ENCODE data around the gene ZIM2. TPM values are rescaled to one million over a fixed set of nuclear protein-coding genes. Genes with fewer than 3 reads are reported as not detected.

Gene ZIM2
- total RNA-seq, 1 experiment from 2014 or later = not detected

- ChIA-PET CTCF (no interaction called here), POLR2A (no interaction called here)
- no peak overlapping the region for H3K4me3 Mint-ChIP-seq (ENCODE audit: unreplicated experiment)
- DNase-seq (ENCODE audit: unreplicated experiment) = no peak
- H3K27me3 Mint-ChIP-seq (ENCODE audit: insufficient read depth, unreplicated experiment) = no peaks in the 10 kb centered on the region
- no peaks in the 10 kb centered on the region for H3K4me1 Mint-ChIP-seq (ENCODE audit: insufficient read depth, unreplicated experiment)
- no peak overlapping the region for H3K27ac Mint-ChIP-seq (ENCODE audit: low read depth, unreplicated experiment)
- BruUV-seq (replicated peaks) = no TSS peak
- TF ChIP-seq CTCF (IDR thresholded peaks at IDR 0.05; ENCODE audit: unreplicated experiment) = no peak
- intact Hi-C loops (cut with micrococcal nuclease) = no loop called here
- peaks cover 47% of the 10 kb centered on the region for H3K9me3 Mint-ChIP-seq (ENCODE audit: unreplicated experiment)
- no peaks in the 10 kb centered on the region for H3K36me3 Mint-ChIP-seq (ENCODE audit: insufficient read depth, unreplicated experiment)
These were observed 21.4 kb downstream of the ZIM2 start for GRCh38 chr19:56819166-56819565.

- no peak for TF ChIP-seq CTCF (IDR thresholded peaks at IDR 0.05; ENCODE audit: unreplicated experiment)
- ChIA-PET CTCF (no interaction called here), POLR2A (no interaction called here)
- Mint-ChIP-seq H3K36me3 (ENCODE audit: insufficient read depth, unreplicated experiment) (no peaks in the 10 kb centered on the region), H3K27ac (ENCODE audit: low read depth, unreplicated experiment) (no peak overlapping the region), H3K9me3 (ENCODE audit: unreplicated experiment) (peaks cover 50% of the 10 kb centered on the region), H3K27me3 (ENCODE audit: insufficient read depth, unreplicated experiment) (no peaks in the 10 kb centered on the region), H3K4me3 (ENCODE audit: unreplicated experiment) (no peak overlapping the region), H3K4me1 (ENCODE audit: insufficient read depth, unreplicated experiment) (no peaks in the 10 kb centered on the region)
- no peak for DNase-seq (ENCODE audit: unreplicated experiment)
- BruUV-seq (replicated peaks) = no TSS peak
- intact Hi-C loops (cut with micrococcal nuclease) = no loop called here
These were observed 25.9 kb downstream of the ZIM2 start for GRCh38 chr19:56814656-56815055.

DNA sequence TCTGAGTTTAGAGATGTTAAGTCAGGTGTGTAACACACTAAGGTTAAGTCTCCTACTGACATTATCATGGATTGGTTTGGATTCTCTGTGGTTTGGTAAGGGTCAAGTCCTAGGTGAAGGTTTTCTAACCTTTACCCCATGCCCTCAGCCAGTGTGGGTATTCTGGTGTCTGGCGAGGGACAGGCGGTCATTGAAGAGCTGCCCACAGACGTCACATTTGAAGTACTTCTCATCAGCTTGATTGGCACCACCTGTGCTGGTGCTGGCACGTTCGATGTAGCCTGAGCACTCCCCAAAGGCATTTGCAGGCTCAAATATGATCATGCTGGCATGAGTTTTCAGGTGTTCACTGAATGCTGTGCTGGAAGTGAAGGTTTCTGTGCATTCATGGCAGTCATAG lies 27.0 kb downstream of the ZIM2 start:
- BruUV-seq (replicated peaks) = no TSS peak
- H3K27me3 Mint-ChIP-seq (ENCODE audit: insufficient read depth, unreplicated experiment) = no peaks in the 10 kb centered on the region
- peaks cover 49% of the 10 kb centered on the region for H3K9me3 Mint-ChIP-seq (ENCODE audit: unreplicated experiment)
- H3K36me3 Mint-ChIP-seq (ENCODE audit: insufficient read depth, unreplicated experiment) = no peaks in the 10 kb centered on the region
- CTCF ChIA-PET = no interaction called here
- no peaks in the 10 kb centered on the region for H3K4me1 Mint-ChIP-seq (ENCODE audit: insufficient read depth, unreplicated experiment)
- no peak overlapping the region for H3K27ac Mint-ChIP-seq (ENCODE audit: low read depth, unreplicated experiment)
- intact Hi-C loops (cut with micrococcal nuclease) = no loop called here
- no peak overlapping the region for H3K4me3 Mint-ChIP-seq (ENCODE audit: unreplicated experiment)
- POLR2A ChIA-PET = no interaction called here
- DNase-seq (ENCODE audit: unreplicated experiment) = no peak
- TF ChIP-seq CTCF (IDR thresholded peaks at IDR 0.05; ENCODE audit: unreplicated experiment) = no peak

DNA sequence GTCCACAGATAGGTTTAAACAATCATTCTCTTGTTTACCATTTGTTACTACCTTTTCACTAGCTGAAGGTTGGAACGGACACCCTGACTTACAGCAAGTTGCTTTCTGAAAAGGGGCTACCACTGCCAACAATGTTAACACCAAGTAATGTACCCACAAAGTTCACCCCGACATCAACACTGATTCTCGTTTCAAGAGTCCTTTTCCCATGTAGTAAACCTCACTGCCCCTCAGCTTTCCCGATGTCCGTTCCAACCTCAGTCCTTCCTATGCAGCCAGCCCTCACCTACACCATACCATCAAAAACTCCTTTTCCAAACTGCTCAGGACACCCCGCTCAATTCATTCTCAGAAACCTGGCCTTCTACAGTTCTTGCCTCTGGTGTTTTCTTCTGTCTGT lies 29.0 kb downstream of the ZIM2 start:
- H3K36me3 Mint-ChIP-seq (ENCODE audit: insufficient read depth, unreplicated experiment) = no peaks in the 10 kb centered on the region
- H3K4me3 Mint-ChIP-seq (ENCODE audit: unreplicated experiment) = no peak overlapping the region
- intact Hi-C loops (cut with micrococcal nuclease) = no loop called here
- ChIA-PET CTCF (no interaction called here), POLR2A (no interaction called here)
- TF ChIP-seq CTCF (IDR thresholded peaks at IDR 0.05; ENCODE audit: unreplicated experiment) = no peak
- BruUV-seq (replicated peaks) = no TSS peak
- no peak for DNase-seq (ENCODE audit: unreplicated experiment)
- no peak overlapping the region for H3K27ac Mint-ChIP-seq (ENCODE audit: low read depth, unreplicated experiment)
- H3K4me1 Mint-ChIP-seq (ENCODE audit: insufficient read depth, unreplicated experiment) = no peaks in the 10 kb centered on the region
- peaks cover 34% of the 10 kb centered on the region for H3K9me3 Mint-ChIP-seq (ENCODE audit: unreplicated experiment)
- H3K27me3 Mint-ChIP-seq (ENCODE audit: insufficient read depth, unreplicated experiment) = no peaks in the 10 kb centered on the region
